SK-N-SH treated with all-trans-retinoic acid at 6 μM for 48 hours (cell line): ENCODE data around the gene HS6ST3.

Experiments used
- ATAC-seq: fragments of 200-7000 bp; cut with Tn5 transposase; 3 replicates; pipeline ENCODE4 v1.9.1; 2020; ENCODE audit warnings: mild to moderate bottlenecking, moderate library complexity
- ARNTL ChIP-seq: fragments of 450-650 bp; formaldehyde crosslinking; IDR thresholded peaks from 2 replicates; pipeline ENCODE4 v1.5.0; 2020; ENCODE audit warnings: low read depth, mild to moderate bottlenecking, moderate library complexity, borderline replicate concordance
- BACH2 ChIP-seq: fragments of 250-450 bp; sonication (Bioruptor Pico); IDR thresholded peaks from 2 replicates; pipeline ENCODE4 v1.9.0; 2021; ENCODE audit warnings: mild to moderate bottlenecking, borderline replicate concordance
- CSDC2 ChIP-seq: fragments of 250-450 bp; sonication (Bioruptor Pico); IDR thresholded peaks from 2 replicates; pipeline ENCODE4 v1.5.0; 2020; ENCODE audit warnings: mild to moderate bottlenecking, moderate library complexity
- CSRNP3 ChIP-seq: fragments of 250-450 bp; sonication (Bioruptor Pico); IDR thresholded peaks from 2 replicates; pipeline ENCODE4 v1.5.1; 2021; ENCODE audit warnings: mild to moderate bottlenecking, moderate library complexity
- ESRRG ChIP-seq: fragments of 250-450 bp; sonication (Bioruptor Pico); IDR thresholded peaks from 2 replicates; pipeline ENCODE4 v1.6.1; 2021; ENCODE audit warnings: mild to moderate bottlenecking
- GLIS3 ChIP-seq: fragments of 250-450 bp; sonication (Bioruptor Pico); IDR thresholded peaks from 2 replicates; pipeline ENCODE4 v1.5.0; 2020; ENCODE audit warnings: mild to moderate bottlenecking, moderate library complexity
- ISL1 ChIP-seq: fragments of 250-450 bp; sonication (Bioruptor Pico); IDR thresholded peaks from 2 replicates; pipeline ENCODE4 v2.1.2; 2022; ENCODE audit warnings: mild to moderate bottlenecking, moderate library complexity
- OSR1 ChIP-seq: fragments of 250-450 bp; sonication (Bioruptor Pico); IDR thresholded peaks from 2 replicates; pipeline ENCODE4 v1.8.0; 2022; ENCODE audit warnings: moderate library complexity, mild to moderate bottlenecking, inconsistent platforms
- POU6F1 ChIP-seq: fragments of 250-450 bp; sonication (Bioruptor Pico); IDR thresholded peaks from 2 replicates; pipeline ENCODE4 v1.8.0; 2021; ENCODE audit warnings: low read depth, mild to moderate bottlenecking, moderate library complexity, borderline replicate concordance
- PPARA ChIP-seq: fragments of 250-450 bp; sonication (Bioruptor Pico); IDR thresholded peaks from 2 replicates; pipeline ENCODE4 v1.5.0; 2020; ENCODE audit warnings: mild to moderate bottlenecking, borderline replicate concordance
- RARB ChIP-seq: fragments of 250-450 bp; sonication (Bioruptor Pico); IDR thresholded peaks from 2 replicates; pipeline ENCODE4 v1.8.0; 2021; ENCODE audit warnings: mild to moderate bottlenecking, moderate library complexity
- SNAI2 ChIP-seq: fragments of 250-450 bp; sonication (Bioruptor Pico); IDR thresholded peaks from 2 replicates; pipeline ENCODE4 v1.5.0; 2020; ENCODE audit warnings: mild to moderate bottlenecking, moderate library complexity
- TCF4 ChIP-seq: fragments of 250-450 bp; sonication (Bioruptor Pico); IDR thresholded peaks from 2 replicates; pipeline ENCODE4 v1.8.0; 2021; ENCODE audit warnings: mild to moderate bottlenecking, moderate library complexity, borderline replicate concordance
- TOX ChIP-seq: fragments of 250-450 bp; sonication (Bioruptor Pico); IDR thresholded peaks from 2 replicates; pipeline ENCODE4 v1.8.0; 2021; ENCODE audit warnings: mild to moderate bottlenecking, moderate library complexity, borderline replicate concordance
- TSHZ2 ChIP-seq: fragments of 250-450 bp; sonication (Bioruptor Pico); IDR thresholded peaks from 2 replicates; pipeline ENCODE4 v1.5.0; 2020; ENCODE audit warnings: mild to moderate bottlenecking, moderate library complexity
- ZC3H10 ChIP-seq: fragments of 250-450 bp; sonication (Bioruptor Pico); IDR thresholded peaks from 2 replicates; pipeline ENCODE4 v1.5.1; 2021; ENCODE audit warnings: mild to moderate bottlenecking, moderate library complexity
- ZFP3 ChIP-seq: fragments of 250-450 bp; sonication (Bioruptor Pico); IDR thresholded peaks from 2 replicates; pipeline ENCODE4 v1.5.0; 2020; ENCODE audit warnings: mild to moderate bottlenecking, moderate library complexity
- ZFP30 ChIP-seq: fragments of 450-650 bp; formaldehyde crosslinking; IDR thresholded peaks from 2 replicates; pipeline ENCODE4 v1.5.0; 2022; ENCODE audit warnings: mild to moderate bottlenecking, moderate library complexity
- ZNF565 ChIP-seq: fragments of 450-650 bp; formaldehyde crosslinking; conservative IDR thresholded peaks from 2 replicates; pipeline ENCODE4 v1.5.0; 2020; ENCODE audit warnings: low read depth, mild to moderate bottlenecking, moderate library complexity
- ZNF70 ChIP-seq: fragments of 450-650 bp; formaldehyde crosslinking; IDR thresholded peaks from 2 replicates; pipeline ENCODE4 v1.5.0; 2020; ENCODE audit warnings: mild to moderate bottlenecking, moderate library complexity
- TF ChIP-seq, protein P1 (sequence below): fragments of 250-450 bp; sonication (Bioruptor Pico); IDR thresholded peaks from 2 replicates; pipeline ENCODE4 v1.8.0; 2020; ENCODE audit warnings: mild to moderate bottlenecking, moderate library complexity, borderline replicate concordance

Gene HS6ST3

GRCh38 chr13:96793404-96793755 lies 703.5 kb downstream of the HS6ST3 start:
- TF ChIP-seq ZFP3 (no peak), TSHZ2 (CRISPR knock-in tag) (no peak), SNAI2 (CRISPR knock-in tag) (no peak), OSR1 (no peak), CSDC2 (CRISPR knock-in tag) (no peak), ARNTL (CRISPR knock-in tag) (no peak), TOX (CRISPR knock-in tag) (no peak), ZNF70 (CRISPR knock-in tag) (no peak), ZFP30 (CRISPR knock-in tag) (no peak)
- no peak for ATAC-seq

GRCh38 chr13:96794669-96795068 lies 704.8 kb downstream of the HS6ST3 start:
- no peak for TF ChIP-seq PPARA (CRISPR knock-in tag)
- TF ChIP-seq SNAI2 (CRISPR knock-in tag), result no peak
- no peak for TF ChIP-seq ZFP3
- TF ChIP-seq ZC3H10 (CRISPR knock-in tag), result no peak
- TF ChIP-seq ESRRG (CRISPR knock-in tag), result no peak
- no peak for TF ChIP-seq RARB (CRISPR knock-in tag)
- no peak for TF ChIP-seq POU6F1 (CRISPR knock-in tag)
- TF ChIP-seq TCF4 (CRISPR knock-in tag), result no peak
- TF ChIP-seq BACH2 (CRISPR knock-in tag), result no peak
- TF ChIP-seq, protein P1, sequence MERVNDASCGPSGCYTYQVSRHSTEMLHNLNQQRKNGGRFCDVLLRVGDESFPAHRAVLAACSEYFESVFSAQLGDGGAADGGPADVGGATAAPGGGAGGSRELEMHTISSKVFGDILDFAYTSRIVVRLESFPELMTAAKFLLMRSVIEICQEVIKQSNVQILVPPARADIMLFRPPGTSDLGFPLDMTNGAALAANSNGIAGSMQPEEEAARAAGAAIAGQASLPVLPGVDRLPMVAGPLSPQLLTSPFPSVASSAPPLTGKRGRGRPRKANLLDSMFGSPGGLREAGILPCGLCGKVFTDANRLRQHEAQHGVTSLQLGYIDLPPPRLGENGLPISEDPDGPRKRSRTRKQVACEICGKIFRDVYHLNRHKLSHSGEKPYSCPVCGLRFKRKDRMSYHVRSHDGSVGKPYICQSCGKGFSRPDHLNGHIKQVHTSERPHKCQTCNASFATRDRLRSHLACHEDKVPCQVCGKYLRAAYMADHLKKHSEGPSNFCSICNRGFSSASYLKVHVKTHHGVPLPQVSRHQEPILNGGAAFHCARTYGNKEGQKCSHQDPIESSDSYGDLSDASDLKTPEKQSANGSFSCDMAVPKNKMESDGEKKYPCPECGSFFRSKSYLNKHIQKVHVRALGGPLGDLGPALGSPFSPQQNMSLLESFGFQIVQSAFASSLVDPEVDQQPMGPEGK, result no peak
- no peak for TF ChIP-seq GLIS3 (CRISPR knock-in tag)
- no peak for TF ChIP-seq OSR1
- ATAC-seq, result no peak

- TF ChIP-seq RARB (CRISPR knock-in tag) (no peak), ZFP30 (CRISPR knock-in tag) (no peak), SNAI2 (CRISPR knock-in tag) (no peak), ZC3H10 (CRISPR knock-in tag) (no peak), CSRNP3 (CRISPR knock-in tag) (no peak), ARNTL (CRISPR knock-in tag) (no peak), ZNF565 (CRISPR knock-in tag) (no peak), POU6F1 (CRISPR knock-in tag) (no peak), TSHZ2 (CRISPR knock-in tag) (no peak), CSDC2 (CRISPR knock-in tag) (no peak), ISL1 (CRISPR knock-in tag) (no peak), PPARA (CRISPR knock-in tag) (no peak), ZNF70 (CRISPR knock-in tag) (no peak)
- TF ChIP-seq, all 23 proteins: peak for 0
- no peak for ATAC-seq
Measured at GRCh38 chr13:96795670-96796069, 705.8 kb downstream of the HS6ST3 start.
